ENCODE results near the gene CCDC146.

The CCDC146 gene

DNA sequence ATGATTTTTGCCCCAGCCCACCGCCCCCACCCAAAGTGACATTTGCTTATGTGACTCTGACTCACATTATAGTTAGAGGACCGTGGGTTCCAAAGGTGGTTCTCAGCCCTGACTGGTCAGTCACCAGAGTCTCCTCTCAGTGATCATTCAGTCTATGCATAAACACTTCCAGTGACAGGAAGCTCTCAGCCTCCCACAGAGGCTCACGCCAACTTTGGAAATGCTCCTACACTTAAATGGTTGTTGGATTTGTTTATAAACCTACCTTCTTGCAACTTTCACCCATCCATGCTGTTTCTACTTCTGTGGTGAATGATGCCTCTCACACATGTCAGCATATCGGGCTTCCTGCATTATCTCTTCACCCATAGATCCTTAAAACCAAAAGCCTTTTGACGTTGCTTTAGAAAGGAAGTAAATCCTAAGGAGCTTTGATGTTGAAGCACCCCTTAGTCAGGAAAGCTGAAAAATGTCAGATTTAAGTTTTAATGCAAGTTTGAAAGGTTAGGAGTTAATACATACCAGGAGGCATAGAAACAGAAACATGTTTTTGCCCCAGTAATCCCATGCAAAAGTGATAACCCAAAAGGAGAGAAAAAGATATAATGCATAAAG lies 123.7 kb downstream of the CCDC146 start:
- DNase-seq (ENCODE audit: low read depth), result no peak

DNA sequence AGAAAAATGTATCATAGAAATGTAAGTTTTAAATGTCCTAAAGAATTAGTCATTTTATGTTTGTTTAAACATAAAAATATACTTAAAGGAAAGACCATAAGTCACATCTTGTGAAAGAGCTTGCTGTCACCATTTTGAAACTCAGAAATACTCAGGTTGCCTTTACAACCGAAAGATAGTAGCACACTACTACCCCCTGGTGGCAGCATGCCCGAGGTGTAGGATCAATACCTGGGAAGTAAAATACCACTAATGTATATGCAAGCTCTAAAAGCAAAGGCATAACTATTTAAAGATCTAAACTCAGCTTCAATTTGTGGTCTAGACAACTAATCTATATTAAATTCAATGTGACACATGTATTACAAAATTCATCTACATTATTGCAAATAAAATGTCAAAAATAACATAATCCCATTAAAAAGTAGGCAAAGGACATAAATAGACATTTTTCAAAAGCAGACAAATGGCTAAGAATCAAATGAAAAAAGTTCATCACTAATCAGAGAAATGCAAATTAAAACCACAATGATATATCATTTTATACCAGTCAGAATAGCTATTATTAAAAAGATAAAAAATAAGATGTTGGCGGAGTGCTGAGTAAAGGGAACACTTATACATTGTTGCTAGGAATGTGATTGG lies 124.9 kb downstream of the CCDC146 start:
- DNase-seq (ENCODE audit: low read depth), result peak; percentile 64

DNA sequence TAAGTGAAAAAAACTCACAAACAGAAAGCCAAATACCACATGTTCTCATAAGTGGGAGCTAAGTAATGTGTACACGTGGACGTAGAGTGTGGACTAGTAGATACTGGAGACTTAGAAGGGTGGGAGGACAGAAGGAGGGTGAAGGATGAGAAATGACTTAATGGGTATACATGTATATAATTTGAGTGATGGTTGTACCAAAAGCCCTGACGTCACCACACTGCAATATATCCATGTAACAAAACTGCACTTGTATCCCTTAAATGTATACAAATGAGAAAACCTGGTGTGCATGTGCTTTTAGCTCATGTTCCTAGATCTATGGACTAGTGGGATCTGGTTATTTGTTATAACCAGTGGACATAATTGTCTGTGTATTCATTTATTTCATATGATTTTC lies 125.7 kb downstream of the CCDC146 start:
- DNase-seq (ENCODE audit: low read depth), result no peak

DNA sequence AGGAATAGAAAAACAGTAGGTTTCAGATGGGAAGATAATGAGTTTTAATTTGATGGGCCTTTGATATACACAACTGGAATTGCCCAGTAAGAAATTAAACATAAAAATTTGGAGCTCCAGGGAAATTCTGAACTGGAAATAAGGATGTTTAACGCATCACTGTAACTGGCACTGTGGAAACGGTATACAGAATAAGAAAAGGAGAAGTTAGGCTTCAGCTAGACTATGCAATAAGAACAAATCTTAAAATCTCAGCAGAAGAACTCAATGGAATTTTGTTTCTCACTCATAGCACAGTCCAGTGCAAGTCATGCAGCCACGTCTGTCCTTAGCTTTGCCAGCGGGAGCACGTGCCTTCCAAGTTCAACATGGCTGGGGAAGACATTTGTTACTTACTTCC lies 130.1 kb downstream of the CCDC146 start:
- no peak for DNase-seq (ENCODE audit: low read depth)

DNA sequence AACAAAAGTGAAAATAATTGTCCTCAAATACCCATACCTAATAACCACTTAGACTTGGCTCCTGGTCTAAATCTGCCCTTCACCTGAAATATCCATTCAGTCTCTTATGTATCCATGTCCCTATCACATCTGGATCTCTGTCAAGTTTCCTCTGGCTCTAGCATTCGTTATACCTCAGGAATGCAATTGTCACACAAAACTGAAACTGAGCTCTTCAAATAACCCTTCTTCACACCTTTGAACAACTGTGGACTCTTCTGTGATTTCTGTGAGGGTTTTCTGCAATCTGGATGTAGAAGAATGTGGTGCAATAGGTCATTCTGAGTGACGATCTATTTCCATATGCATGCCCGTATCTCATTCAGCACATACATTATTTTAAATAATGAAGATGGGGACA lies 130.7 kb downstream of the CCDC146 start:
- DNase-seq (ENCODE audit: low read depth), result no peak

DNA sequence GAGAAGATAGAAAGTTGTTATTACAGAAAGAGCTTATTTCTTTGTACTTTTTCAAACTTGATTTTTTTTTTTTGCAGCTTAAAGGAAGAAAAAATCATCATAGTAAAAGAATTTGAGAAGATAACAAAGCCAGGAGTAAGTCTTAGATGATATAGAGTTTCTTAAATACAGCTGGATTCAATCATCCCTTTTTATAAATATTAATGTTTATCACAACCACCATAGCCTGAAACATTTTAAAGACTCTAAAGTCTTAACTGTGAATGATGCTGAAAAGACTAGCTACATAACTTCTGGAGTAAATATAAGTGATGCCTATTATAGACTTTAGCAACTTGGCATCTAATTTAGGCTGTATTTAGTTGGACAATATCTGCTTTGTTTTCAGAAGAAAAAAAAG lies 132.0 kb downstream of the CCDC146 start:
- no peak for DNase-seq (ENCODE audit: low read depth)

DNA sequence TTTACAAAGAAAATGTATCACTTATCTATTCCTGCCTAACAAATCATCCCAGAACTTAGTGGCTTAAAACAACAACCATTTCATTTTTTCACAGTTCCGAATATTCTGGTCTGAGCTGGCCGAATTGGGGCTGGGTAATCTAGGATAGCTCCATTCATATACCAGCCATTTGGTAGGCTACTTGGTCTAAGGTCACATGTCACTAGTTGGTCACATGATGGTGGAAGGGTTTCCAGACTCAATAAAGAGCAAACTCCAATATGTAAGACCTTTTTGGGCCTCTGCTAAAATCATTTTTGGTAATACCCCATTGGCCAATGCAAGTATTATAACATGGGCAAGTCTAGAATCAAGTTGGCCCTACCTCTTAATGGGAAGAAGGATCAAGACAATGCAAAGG lies 132.5 kb downstream of the CCDC146 start:
- no peak for DNase-seq (ENCODE audit: low read depth)

DNA sequence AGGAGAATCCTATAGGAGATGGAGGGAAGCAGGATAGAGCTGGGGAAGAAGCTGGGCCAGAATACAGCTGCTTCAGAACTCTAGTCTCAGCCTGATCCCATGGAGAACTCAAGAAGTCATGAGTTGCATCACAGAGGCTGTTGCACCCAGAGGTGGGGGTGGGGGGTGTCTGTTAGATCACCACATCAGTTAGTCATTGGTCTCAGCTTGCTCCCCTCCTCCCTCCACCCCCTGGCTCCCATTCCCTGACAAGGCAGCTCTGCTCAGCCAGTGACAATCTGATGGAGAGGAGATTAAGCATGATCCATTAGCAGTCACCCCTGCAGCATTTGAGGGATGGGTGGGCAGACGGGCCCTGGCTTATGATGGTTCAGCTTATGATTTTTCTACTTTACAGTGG lies 135.6 kb downstream of the CCDC146 start:
- peak; percentile 83 for DNase-seq (ENCODE audit: low read depth)

DNA sequence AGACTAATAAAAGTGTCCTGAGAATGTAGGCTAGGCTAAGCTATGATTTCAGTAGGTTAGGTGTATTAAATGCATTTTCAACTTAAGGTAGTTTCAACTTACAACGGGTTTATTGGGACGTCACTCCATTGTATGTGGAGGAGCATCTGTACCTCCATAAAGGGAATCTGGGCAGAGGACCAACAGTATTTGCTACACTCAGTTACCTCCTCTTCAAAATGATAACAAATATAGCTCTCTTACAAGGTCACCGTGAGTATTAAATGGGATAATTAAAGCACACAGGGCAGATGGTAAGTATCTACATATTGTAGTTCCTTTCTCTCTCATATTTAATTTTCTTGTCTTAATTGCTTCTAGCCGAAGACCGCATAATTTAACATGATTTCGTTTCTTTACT lies 136.2 kb downstream of the CCDC146 start:
- DNase-seq (ENCODE audit: low read depth), result no peak

DNA sequence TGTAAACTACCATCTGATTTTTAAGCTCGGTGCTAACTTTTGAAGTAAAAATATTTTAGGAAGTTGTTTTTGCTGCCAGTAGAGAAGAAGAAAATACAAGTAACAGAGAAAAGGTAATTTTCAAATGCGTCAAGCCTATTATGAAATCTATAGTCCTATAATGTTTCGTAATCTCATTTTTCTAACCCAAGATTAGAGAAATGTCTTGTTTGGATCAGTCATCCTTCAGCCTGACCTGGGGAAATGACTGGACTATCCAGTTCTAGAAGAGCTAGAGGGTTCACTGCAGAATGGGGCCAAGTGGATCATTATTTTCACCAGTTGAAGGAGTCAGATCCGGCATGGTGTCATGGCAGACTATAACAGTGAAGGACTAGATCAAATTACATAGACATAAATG lies 139.9 kb downstream of the CCDC146 start:
- DNase-seq (ENCODE audit: low read depth), result no peak

DNA sequence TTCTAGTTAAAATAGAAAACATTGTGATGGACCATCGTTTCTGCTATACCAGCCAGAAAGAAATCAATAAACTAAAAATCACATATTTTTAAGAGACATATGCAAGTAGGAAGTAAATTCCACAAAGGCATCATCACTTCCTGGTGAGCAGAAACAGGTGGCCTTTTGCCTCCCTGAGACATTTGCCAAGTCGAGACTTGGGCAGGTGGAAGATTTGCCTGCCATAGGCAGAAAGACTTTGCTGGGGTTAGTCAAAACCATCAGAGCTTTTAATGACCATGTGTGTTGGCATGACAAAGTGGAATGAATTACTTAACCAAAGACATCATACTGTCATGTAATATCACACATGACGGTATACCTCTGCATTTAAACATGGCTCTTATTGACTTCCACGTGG lies 143.3 kb downstream of the CCDC146 start:
- no peak for DNase-seq (ENCODE audit: low read depth)

DNA sequence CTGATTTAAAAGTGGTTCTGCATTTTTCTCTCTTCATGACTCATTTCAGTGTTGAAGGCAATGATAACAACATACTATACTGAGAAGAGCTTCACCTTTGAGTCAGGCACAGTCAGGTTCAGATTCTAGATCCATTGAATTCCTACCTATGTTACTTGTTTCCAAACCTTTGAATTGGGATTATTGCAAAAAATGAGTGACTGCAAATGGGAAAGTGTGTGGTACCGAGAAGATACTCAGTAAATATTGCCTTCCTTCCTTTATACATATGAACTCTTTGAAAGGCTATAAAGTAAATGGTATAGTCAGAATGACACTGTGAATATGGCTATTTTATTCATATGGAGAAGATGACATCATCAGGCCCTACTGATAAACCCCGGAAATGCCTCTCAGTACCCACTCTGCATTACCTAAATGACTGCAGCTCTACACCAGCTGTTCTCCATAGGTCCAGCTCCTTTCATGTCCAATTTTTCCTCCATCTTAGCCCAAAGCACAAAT lies 143.9 kb downstream of the CCDC146 start:
- DNase-seq (ENCODE audit: low read depth), result no peak

DNA sequence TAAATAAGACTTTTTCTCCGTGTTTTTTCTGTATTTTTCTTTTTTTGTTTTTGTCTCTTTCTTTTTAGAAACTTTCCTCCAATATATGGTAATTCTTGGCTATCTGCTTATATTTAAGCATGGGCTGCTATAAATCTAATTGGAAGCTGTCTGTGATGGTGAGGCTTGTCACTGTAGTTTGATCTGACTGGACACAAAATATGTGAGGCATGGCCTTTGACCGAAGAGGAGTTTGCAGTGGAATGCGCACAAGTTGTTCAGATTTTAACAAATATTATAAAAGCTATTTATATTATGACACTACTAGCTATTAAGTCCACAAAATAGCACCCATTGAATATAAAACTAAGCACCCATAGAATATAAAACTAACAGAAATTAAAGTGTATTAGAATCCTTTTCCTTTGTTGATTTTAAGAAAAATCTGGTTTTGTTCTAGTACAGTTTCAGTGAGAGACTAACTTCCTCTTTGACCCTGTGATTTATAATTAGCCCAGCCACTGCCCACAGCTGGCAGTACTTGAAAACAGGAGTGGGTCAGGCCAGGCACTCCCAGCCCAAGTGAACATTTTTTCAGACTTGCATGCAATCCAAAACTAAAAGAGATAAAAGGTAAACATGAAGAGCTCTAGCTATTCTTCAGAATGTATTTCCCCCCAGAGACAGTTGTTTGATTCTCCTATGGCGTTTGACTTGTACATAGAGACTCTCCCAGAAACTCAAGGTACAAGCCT lies 147.1 kb downstream of the CCDC146 start:
- peak; percentile 34 for DNase-seq (ENCODE audit: low read depth)

DNA sequence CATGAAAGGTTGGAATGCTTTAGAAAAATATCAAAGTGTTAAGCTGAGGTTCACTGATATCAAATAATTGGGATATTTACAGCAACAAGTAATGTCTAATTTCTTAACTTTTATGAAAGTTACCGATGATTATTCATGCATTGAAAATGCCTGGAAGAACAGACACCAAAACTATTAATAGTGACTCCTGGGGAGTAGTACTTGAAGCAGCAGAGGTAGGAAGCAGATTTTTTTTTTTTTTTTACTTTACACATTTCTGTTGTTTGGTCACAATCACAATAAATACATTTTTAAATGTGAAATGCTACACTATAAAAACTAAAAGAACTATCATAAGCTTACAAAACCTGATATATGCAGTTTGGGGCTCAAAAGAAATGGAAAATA lies 147.7 kb downstream of the CCDC146 start:
- no peak for DNase-seq (ENCODE audit: low read depth)

DNA sequence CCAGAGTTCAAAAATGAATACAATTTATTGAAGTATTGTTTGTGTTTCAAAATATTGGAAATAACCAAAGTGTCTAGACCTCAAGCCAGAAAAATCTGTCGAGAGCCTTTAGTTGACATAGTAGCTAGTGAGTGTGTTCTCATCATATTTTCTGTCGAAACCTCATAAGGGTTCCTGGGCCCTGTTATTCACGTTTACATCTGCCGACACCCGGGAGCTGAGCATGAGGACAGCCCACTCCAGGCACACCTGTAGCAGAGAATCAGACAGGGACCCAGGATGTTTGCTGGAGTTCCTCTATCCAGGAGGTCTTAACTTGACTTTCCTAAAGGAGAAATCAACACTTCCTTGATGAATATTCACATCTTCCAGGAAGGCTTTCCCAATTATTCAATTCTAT lies 149.4 kb downstream of the CCDC146 start:
- no peak for DNase-seq (ENCODE audit: low read depth)

DNA sequence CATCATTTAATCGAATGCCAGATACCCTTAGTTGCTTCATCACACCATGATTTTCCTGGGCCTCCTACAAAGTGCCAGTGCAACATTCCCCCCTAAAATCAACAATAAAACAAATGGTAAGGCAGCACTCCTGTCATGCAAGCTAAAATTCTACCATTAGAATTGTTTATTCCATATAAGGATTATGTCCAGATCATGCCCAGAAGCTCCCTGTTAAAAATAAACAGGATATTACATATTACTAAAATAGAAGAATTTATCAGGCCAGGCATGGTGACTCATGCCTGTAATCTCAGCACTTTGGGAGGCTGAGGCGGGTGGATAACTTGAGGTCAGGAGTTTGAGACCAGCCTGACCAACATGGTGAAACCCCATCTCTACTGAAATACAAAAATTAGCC lies 153.2 kb downstream of the CCDC146 start:
- peak; percentile 79 for DNase-seq (ENCODE audit: low read depth)

DNA sequence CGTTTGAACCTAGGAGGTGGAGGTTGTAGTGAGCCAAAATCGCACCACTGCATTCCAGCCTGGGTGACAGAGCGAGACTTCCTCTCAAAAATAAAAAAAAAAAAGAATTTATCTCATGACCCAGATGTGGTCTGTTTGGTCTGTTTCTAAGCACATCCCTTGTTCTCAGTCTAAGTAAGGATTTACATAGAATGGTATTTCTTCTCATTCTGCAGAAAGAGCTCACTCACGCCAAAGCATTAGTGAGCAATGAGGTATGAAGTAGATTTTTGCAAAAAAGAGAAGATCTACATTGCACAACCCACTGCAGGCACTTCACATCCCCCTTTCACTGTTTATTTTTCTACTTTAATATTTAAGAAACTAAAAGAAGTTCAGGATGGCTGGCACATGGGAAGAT lies 153.7 kb downstream of the CCDC146 start:
- peak; percentile 37 for DNase-seq (ENCODE audit: low read depth)

DNA sequence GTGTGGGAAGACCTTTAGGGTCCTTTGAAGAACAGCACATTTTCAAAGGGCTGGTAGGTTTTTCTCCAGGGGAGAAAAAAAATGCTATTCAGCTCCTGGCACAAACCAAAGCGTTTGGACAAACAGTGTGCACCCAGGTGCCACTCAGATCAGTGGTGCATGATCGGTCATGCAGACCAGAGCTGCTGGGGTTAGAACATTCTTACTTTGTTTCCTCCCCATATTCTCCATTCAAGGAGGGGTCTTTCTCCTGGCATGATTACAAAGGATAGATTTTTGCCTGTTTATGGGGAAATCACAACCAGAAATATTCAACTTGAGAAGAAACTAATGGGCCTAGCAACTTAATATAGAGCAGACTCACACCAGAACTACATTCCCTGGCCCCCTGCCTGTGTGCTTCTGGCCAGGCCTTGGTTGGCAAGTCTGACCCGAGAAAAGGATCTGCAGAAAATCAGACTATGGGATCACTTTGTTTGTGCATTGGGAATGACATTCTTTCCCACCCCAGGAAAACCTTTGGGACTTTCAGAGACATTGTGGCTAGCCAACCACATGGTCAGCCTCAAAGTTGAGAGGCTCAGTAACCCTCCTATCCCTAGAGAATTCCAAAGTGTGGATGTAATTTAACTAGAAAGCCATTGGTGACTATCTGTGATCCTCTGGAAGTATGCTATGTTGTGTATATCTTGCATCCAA lies 159.5 kb downstream of the CCDC146 start:
- DNase-seq (ENCODE audit: low read depth), result peak; percentile 56

DNA sequence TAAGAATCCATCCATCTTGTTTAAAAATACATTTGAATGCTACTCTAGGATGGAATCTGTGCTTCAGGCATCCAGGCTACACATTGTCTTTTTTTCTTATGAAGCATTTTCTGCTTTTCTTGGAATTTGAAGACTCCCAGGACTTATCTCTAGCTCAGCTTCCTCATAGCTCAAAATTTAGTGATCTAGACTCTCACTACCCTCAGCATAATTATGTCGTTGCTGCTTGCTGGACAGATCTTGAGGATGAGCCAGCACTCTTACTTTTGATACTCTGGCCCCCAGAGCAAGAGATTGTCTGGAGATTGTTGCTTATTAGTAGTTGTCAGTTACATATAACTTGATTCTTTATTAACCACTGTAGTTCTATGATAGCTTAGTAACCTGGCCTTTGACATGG lies 160.5 kb downstream of the CCDC146 start:
- DNase-seq (ENCODE audit: low read depth), result peak; percentile 28

DNA sequence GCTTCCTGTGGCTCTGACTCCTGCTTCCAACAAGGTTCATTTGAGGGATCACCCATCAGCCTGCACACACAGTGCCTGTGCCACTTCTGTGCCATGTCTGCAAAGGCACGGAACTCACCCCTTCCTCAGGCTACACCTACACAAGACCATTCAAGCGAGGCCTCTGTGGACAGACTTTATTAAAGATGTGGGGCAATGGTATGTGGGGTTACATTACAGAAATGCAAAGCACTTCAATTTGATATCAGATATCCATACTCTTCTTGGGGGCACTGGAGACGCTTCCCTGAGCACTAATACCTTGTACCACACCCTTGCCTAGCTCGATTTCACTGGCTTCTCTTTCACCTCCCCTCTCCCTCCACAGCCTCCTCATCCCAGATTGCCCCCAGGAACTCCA lies 161.6 kb downstream of the CCDC146 start:
- DNase-seq (ENCODE audit: low read depth), result no peak

DNA sequence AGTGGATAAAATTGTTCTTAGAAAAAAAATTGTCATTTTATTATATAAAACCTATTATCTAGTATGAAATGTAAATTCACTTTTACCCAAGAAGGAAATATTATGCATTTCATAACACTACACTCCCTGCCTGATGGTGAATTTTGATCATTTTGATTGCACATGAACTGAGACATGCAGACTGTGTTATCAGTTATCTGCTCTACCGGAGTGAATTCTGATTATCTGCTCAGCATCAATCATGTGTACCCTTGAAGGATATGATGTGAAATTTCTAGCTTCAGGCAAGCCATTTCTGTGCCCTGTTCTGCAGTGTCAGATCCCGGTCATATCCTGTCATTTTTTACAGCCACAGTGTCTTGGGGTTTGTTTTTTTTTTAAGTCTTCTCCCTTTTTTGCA lies 162.2 kb downstream of the CCDC146 start:
- no peak for DNase-seq (ENCODE audit: low read depth)

DNA sequence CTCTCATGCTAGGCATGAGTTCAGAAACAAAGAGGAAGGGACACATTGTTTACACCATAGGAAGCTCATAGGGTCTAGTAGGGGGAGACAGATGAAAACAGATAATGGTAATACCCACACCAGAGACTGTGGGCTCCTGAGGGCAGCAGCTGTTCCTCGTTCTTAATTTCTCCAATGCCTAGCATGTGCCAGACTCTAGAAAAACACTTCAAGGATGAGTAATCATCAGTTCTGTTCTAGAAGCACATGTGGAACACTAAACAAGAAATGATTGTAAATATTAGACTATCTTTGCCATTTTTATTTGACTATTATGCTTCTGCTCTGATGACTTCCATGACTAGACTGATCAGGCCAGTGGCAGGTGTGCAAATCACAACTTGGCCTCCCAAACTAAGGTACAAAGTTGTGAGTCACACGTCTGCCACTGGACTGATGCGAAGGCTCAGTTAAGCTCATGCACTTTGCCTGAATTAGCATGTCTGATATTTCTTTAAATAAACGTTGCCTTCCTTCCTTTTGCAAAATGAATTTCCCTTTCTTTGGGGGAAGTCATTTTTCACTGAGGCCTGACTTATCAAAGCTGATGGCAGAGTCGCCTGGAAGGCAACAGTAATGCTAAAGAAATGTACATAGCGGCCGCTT lies 166.4 kb downstream of the CCDC146 start:
- DNase-seq (ENCODE audit: low read depth), result peak; percentile 8

All from EH (cell line).